ENCODE measurements around the gene CACNA2D3.

Gene CACNA2D3

GRCh38 chr3:54506603-54507002, 384.3 kb downstream of the CACNA2D3 start:
- DNase-seq, result no peak

- no peak for DNase-seq
Observed at GRCh38 chr3:54507876-54508460, 385.6 kb downstream of the CACNA2D3 start.

- DNase-seq, result no peak
Observed at GRCh38 chr3:54510506-54510905, 388.2 kb downstream of the CACNA2D3 start.

GRCh38 chr3:54511766-54512365, 389.5 kb downstream of the CACNA2D3 start:
- no peak for DNase-seq

GRCh38 chr3:54514006-54514405, 391.7 kb downstream of the CACNA2D3 start:
- no peak for DNase-seq

GRCh38 chr3:54514416-54514815, 392.1 kb downstream of the CACNA2D3 start:
- no peak for DNase-seq

GRCh38 chr3:54515441-54516213, 393.3 kb downstream of the CACNA2D3 start:
- DNase-seq, result no peak

- DNase-seq, result no peak
Observed at GRCh38 chr3:54517424-54517823, 395.1 kb downstream of the CACNA2D3 start.

GRCh38 chr3:54518011-54518675, 395.8 kb downstream of the CACNA2D3 start:
- DNase-seq, result no peak

- no peak for DNase-seq
Observed at GRCh38 chr3:54519493-54519892, 397.1 kb downstream of the CACNA2D3 start.

- DNase-seq, result no peak
Observed at GRCh38 chr3:54520060-54520459, 397.7 kb downstream of the CACNA2D3 start.

GRCh38 chr3:54527521-54527920, 405.2 kb downstream of the CACNA2D3 start:
- no peak for DNase-seq

GRCh38 chr3:54527953-54528352, 405.6 kb downstream of the CACNA2D3 start:
- DNase-seq, result no peak

- no peak for DNase-seq
Observed at GRCh38 chr3:54528668-54529067, 406.3 kb downstream of the CACNA2D3 start.

GRCh38 chr3:54530091-54530490, 407.7 kb downstream of the CACNA2D3 start:
- no peak for DNase-seq

GRCh38 chr3:54530944-54531343, 408.6 kb downstream of the CACNA2D3 start:
- DNase-seq, result no peak

- DNase-seq, result no peak
Observed at GRCh38 chr3:54531741-54532140, 409.4 kb downstream of the CACNA2D3 start.

GRCh38 chr3:54533856-54534255, 411.5 kb downstream of the CACNA2D3 start:
- DNase-seq, result no peak

GRCh38 chr3:54535619-54536018, 413.3 kb downstream of the CACNA2D3 start:
- no peak for DNase-seq

GRCh38 chr3:54536450-54536849, 414.1 kb downstream of the CACNA2D3 start:
- no peak for DNase-seq

GRCh38 chr3:54537506-54537905, 415.2 kb downstream of the CACNA2D3 start:
- no peak for DNase-seq

GRCh38 chr3:54538346-54538745, 416.0 kb downstream of the CACNA2D3 start:
- no peak for DNase-seq

- DNase-seq, result no peak
Observed at GRCh38 chr3:54541369-54541768, 419.0 kb downstream of the CACNA2D3 start.

- no peak for DNase-seq
Observed at GRCh38 chr3:54543446-54543845, 421.1 kb downstream of the CACNA2D3 start.

Measured in NCI-H1092 (cell line).